HUES48 (cell line): ENCODE measurements around the gene RXRB.
A peak's percentile ranks its signal among the peaks of the same experiment; 100 is the strongest.

ENCODE experiments used
- H3K27ac ChIP-seq: one replicate; pipeline ENCODE4 v1.7.0; 2013; ENCODE audit warnings: low read depth, low read length, inconsistent platforms
- H3K27me3 ChIP-seq: 2 replicates; pipeline ENCODE4 v1.6.1; 2013; ENCODE audit warnings: mild to moderate bottlenecking, low read length; ENCODE audit not compliant: control insufficient read depth, insufficient read depth
- H3K36me3 ChIP-seq: 2 replicates; pipeline ENCODE4 v1.6.1; 2013; ENCODE audit warnings: low read length; ENCODE audit not compliant: control insufficient read depth, insufficient read depth
- H3K4me1 ChIP-seq: 2 replicates; pipeline ENCODE4 v1.6.1; 2013; ENCODE audit warnings: mild to moderate bottlenecking, low read length; ENCODE audit not compliant: control insufficient read depth, insufficient read depth
- H3K4me3 ChIP-seq: 2 replicates; pipeline ENCODE4 v1.5.1; 2013; ENCODE audit warnings: mild to moderate bottlenecking, low read depth, low read length
- H3K9ac ChIP-seq: 2 replicates; pipeline ENCODE4 v1.6.1; 2013; ENCODE audit warnings: mild to moderate bottlenecking, low read depth, low read length, moderate library complexity
- H3K9me3 ChIP-seq: 2 replicates; pipeline ENCODE4 v1.6.1; 2013; ENCODE audit warnings: low read length; ENCODE audit not compliant: control insufficient read depth, insufficient read depth

RXRB gene

DNA sequence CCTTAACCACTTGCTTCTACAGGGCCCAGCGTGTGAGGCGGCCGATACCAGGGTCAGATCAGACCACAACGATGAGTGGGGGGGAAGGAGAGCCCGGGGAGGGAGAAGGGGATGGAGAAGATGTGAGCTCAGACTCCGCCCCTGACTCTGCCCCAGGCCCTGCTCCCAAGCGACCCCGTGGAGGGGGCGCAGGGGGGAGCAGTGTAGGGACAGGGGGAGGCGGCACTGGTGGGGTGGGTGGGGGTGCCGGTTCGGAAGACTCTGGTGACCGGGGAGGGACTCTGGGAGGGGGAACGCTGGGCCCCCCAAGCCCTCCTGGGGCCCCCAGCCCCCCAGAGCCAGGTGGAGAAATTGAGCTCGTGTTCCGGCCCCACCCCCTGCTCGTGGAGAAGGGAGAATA is 10.7 kb upstream of the RXRB start:
- Histone ChIP-seq H3K9ac (no peak overlapping the region), H3K27me3 (peaks cover 75% of the 10 kb centered on the region), H3K27ac (no peak overlapping the region), H3K9me3 (no peaks in the 10 kb centered on the region), H3K4me1 (peaks cover 22% of the 10 kb centered on the region), H3K4me3 (no peak overlapping the region), H3K36me3 (peaks cover 20% of the 10 kb centered on the region)

GRCh38 chr6:33209856-33210255 is 9.4 kb upstream of the RXRB start:
- no peak overlapping the region for H3K9ac ChIP-seq
- H3K9me3 ChIP-seq: no peaks in the 10 kb centered on the region
- peaks cover 23% of the 10 kb centered on the region for H3K4me1 ChIP-seq
- H3K36me3 ChIP-seq: peaks cover 20% of the 10 kb centered on the region
- H3K27me3 ChIP-seq: peaks cover 74% of the 10 kb centered on the region
- H3K4me3 ChIP-seq: no peak overlapping the region
- H3K27ac ChIP-seq: no peak overlapping the region

DNA sequence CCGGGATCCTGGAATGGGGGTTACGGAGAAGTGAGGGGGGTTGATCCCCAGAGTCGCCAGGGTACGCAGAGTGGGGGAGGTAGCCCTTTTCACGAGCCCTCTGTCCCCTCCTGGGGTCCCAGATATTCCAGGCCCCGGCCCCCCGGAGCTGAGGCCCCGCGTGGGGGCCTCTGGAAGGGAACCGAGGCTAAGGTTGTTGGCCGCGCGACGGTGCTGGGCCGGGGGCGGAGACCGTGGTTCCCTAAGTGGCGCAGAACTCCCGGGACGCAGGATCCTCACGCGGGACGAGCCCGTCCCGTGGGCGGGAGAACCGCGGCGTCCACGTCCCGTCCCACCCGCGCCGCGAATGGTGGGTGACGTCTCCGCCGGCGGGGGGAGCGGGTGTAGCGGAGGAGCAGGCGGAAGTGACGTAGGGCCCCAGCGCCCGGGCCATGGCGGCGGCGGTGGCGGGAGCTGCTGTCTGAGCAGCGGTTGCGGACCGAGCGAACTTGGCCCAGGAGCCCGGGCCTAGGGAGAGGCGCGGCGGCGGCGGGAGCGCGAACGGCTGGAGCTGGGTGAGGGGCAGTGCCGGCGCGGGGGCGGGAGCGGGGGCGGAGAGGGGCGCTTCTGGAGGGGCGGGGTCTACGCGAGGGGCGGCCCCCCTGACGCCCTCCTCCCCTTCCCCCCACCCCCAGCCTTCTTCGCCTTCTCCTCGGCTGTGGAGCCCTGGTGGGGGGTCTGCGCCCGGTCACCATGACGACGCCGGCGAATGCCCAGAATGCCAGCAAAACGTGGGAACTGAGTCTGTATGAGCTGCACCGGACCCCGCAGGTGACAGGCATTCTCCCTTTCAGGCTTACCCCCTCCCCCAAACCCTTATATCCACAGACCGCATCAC is 7.9 kb upstream of the RXRB start, which contains the start of gene RING1:
Gene RING1 (plus strand): TSS at position 410 of the 877 bp plus-strand sequence. CDS start 323 bp downstream, at position 733.
- Histone ChIP-seq H3K9ac (peak within 1 kb of the TSS; percentile 30; the same call in 1 of the 2 replicates), H3K4me1 (peaks cover 26% of the 10 kb centered on the region), H3K9me3 (no peaks in the 10 kb centered on the region), H3K4me3 (peak within 1 kb of the TSS; percentile 91), H3K27ac (peak within 1 kb of the TSS; percentile 89), H3K36me3 (peaks cover 26% of the 10 kb centered on the region), H3K27me3 (peaks cover 59% of the 10 kb centered on the region)

DNA sequence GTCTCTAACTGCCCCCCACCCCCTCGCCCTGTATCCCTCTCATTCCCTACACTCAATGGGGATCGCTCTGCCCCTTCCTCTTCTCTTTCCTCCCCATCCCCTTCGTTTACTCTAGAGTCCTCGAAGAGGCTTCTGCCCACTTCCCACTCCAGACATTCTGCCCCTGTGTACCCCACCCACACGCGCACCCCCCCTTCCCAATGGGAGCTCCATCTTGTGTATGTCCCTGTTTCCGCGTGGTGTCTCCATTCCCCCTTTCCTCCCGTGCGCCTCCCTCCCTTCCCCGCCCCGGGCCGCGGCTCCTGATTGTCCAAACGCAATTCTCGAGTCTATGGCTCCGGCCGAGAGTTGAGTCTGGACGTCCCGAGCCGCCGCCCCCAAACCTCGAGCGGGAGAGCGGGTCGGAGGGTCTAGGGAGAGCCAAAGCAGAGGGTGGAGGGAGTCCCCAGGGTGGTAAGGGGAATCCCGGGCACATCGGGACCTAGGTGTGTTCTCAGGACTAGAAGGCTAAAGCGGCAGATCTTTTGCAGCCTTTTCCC is 7.2 kb upstream of the RXRB start:
- 0 out of 2 replicates have a peak overlapping the region, but pooled peaks have one; percentile 30 for H3K9ac ChIP-seq
- H3K27ac ChIP-seq: no peak overlapping the region
- peaks cover 52% of the 10 kb centered on the region for H3K27me3 ChIP-seq
- H3K36me3 ChIP-seq: peaks cover 33% of the 10 kb centered on the region
- peak overlapping the region; percentile 91 for H3K4me3 ChIP-seq
- H3K9me3 ChIP-seq: no peaks in the 10 kb centered on the region
- peaks cover 23% of the 10 kb centered on the region for H3K4me1 ChIP-seq

DNA sequence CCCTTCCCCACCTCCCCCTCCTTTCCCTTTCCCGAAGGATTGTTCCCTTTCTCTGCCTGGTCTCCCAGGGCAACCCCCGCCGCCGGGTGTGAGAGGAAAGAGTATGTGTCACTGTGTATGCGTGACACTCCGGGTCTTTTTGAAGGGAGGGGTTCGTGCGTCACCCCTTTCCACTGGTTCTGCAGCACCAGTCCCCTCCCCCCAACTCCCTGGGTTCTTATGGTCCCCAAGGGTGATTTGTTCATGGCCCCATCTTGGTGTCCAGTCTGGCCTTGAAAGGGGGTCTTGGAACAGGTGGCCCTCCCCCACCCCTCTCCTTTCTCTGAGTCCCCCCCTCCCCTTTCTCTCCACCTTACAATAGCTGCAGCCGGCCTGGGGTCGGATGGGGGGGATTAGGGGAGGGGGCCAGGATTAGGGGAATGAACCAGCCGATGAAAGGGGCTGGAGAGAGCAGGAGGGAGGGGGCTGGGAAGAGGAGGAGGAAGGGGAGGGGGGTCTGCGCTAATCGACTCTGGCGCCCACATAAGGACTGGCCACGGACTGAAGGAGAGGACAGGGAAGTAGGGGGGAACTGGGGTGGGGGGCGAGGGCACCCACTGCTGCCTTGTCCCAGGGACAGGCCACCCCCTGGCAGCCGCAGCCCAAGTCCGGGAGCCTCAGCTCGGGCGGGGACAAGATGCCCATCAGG is 6.5 kb upstream of the RXRB start:
- Histone ChIP-seq H3K4me1 (peaks cover 17% of the 10 kb centered on the region), H3K4me3 (peak overlapping the region; percentile 91; the same call in 1 of the 2 replicates), H3K27me3 (peaks cover 46% of the 10 kb centered on the region), H3K36me3 (peaks cover 37% of the 10 kb centered on the region), H3K9ac (no peak overlapping the region), H3K9me3 (no peaks in the 10 kb centered on the region), H3K27ac (no peak overlapping the region)

DNA sequence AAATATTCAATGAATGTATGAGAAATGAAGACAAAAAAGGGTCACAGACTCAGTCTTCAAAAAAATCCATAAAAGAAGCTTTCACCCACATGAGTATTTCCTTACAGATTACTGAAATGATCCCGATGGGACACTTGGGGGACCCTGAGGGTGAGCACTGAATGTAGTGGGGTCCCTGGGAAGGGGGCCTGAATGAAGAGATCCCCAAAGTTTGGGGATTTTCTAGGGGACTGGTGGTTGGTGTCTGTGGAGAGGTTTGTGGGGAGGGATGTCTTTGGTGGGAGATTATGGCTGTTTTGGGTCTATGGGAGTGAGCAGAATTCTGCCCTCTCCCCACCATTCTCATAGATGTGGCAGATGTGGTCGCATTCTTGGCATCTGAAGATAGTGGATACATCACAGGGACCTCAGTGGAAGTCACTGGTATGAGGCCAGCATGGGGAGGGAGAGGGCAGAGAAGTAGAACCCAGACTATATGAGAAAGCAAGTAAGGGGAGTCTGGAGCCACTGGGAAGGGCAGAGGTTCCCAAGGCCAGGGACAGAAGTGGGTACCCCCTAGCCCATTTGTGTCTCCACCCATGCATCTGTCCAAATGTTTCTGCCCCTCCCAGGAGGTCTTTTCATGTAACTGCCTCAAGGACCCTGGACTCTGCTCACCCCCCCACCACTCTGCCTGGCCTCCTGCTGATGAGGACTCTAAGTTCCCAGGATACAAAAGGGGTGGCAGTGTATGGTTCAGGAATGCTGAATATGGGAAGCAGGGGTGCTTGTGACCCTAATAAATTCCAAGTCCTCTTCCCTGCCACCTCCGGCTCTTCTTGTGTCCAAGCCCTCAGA is 5.8 kb upstream of the RXRB start:
- H3K36me3 ChIP-seq: peaks cover 37% of the 10 kb centered on the region
- H3K4me1 ChIP-seq: peaks cover 19% of the 10 kb centered on the region
- H3K9me3 ChIP-seq: no peaks in the 10 kb centered on the region
- no peak overlapping the region for H3K27ac ChIP-seq
- peaks cover 39% of the 10 kb centered on the region for H3K27me3 ChIP-seq
- no peak overlapping the region for H3K4me3 ChIP-seq
- no peak overlapping the region for H3K9ac ChIP-seq

DNA sequence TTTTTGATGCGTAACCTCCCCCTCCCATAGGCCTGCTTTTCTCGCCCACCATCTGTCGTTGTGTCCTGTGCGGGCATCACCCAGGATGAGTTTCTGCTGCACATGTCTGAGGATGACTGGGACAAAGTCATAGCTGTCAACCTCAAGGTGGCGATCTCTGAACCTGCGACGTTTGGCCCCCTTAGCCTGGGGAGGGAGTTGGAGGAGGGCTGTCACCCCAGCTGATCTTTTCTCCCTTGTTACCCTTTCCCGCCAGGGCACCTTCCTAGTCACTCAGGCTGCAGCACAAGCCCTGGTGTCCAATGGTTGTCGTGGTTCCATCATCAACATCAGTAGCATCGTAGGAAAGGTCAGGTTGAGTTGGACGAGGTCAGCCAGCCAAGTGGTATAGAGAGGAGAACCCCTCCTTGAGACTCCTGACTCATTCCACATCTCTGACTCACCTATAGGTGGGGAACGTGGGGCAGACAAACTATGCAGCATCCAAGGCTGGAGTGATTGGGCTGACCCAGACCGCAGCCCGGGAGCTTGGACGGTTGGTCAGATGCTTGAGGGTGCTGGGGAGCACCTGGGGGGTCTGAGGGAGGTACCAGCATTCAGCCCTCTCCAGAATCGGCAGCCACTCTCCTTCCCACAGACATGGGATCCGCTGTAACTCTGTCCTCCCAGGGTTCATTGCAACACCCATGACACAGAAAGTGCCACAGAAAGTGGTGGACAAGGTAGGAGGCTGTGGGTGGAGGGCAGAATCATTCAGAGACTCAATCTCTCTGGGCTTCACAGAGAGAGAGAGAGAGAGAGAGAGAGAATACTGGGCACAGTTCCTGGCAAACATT is 4.9 kb upstream of the RXRB start:
- peak overlapping the region; percentile 90 for H3K4me3 ChIP-seq
- peaks cover 33% of the 10 kb centered on the region for H3K27me3 ChIP-seq
- H3K9me3 ChIP-seq: no peaks in the 10 kb centered on the region
- peaks cover 19% of the 10 kb centered on the region for H3K4me1 ChIP-seq
- H3K36me3 ChIP-seq: peaks cover 32% of the 10 kb centered on the region
- peak overlapping the region; percentile 54 for H3K27ac ChIP-seq
- no peak overlapping the region for H3K9ac ChIP-seq

GRCh38 chr6:33204415-33205190 is 4.1 kb upstream of the RXRB start, which contains the start of gene HSD17B8:
TSS of gene HSD17B8 (plus strand) at chr6:33204655. CDS start at chr6:33204669, 14 bp downstream.
- Histone ChIP-seq H3K27me3 (peaks cover 30% of the 10 kb centered on the region), H3K9me3 (no peaks in the 10 kb centered on the region), H3K9ac (peak within 1 kb of the TSS; percentile 50; the same call in 1 of the 2 replicates), H3K36me3 (peaks cover 24% of the 10 kb centered on the region), H3K27ac (peak within 1 kb of the TSS; percentile 54), H3K4me1 (peaks cover 19% of the 10 kb centered on the region), H3K4me3 (peak within 1 kb of the TSS; percentile 90)

DNA sequence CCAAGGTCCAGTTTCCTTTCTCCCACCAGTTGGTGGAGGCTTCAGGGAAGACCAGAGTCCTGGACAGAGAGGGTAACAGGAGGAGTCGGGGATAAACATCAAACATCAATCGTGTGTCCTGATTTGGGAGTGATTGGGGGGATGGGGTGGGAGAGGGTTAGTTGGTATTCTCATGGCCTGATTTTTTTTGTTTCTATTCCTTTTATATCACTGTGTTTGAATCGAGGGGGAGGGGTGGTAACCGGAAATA is 3.6 kb upstream of the RXRB start:
- no peak overlapping the region for H3K9ac ChIP-seq
- H3K27ac ChIP-seq: peak overlapping the region; percentile 15
- peaks cover 21% of the 10 kb centered on the region for H3K36me3 ChIP-seq
- peaks cover 30% of the 10 kb centered on the region for H3K27me3 ChIP-seq
- peaks cover 19% of the 10 kb centered on the region for H3K4me1 ChIP-seq
- H3K9me3 ChIP-seq: no peaks in the 10 kb centered on the region
- H3K4me3 ChIP-seq: peak overlapping the region; percentile 90; the same call in 1 of the 2 replicates
